ENCODE results near the gene LCAT.
"Not testable (repeated sequence)": the region's sequence is repeated elsewhere in the genome, so short reads cannot be mapped to it uniquely, and the experiment has no call there.

Gene LCAT

DNA sequence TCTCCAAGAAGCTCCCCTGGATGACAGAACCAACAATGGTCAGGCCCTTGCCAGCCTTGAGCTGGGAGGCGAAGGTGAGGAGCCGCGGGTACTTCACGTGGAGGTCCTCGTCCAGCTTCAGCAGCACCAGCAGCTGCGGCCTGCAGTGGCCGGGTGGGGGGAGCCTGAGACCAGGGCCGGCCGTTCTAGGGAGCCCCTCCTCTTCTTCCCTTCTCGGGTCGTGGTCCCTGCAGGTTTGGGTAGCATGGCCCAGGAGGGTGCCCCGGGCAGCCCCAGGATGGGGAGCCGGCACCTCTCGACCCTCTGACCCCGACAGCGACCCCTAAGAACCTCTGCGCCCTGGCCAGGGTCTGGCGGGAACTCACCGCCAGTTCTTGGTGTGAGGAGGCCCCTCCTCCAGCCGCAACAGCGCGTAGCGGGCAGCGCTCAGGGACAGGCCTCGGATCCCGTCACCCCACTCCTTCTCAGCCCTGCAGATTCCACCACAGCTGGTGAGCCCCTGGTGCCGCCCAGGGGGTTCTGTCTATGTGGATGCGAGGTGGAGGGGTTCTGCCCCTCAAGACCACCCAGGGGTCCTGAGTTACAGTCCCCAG, 3.1 kb upstream of the LCAT start:
- DNase-seq, result no peak

DNA sequence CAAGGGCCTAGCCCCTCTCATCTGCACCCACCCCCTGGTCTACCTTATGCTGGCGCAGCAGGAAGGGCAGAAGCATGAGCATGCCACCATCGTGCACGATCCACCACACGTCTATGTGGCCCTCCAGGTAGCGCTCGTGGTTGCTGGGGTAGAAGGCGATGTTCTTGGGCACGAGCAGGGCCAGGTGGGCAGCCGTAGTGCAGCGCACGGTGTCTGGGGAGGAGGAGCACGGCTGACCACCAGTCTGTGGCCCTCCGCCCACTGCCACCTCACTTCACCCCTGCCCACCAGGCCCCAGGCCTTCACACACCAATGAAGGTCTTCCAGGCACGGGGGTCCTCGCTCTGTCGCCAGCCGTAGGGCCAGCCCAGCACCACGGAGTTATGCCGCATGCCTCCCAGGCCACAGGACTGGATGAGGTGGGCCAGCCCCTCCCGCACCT, 2.2 kb upstream of the LCAT start:
- DNase-seq, result no peak

DNA sequence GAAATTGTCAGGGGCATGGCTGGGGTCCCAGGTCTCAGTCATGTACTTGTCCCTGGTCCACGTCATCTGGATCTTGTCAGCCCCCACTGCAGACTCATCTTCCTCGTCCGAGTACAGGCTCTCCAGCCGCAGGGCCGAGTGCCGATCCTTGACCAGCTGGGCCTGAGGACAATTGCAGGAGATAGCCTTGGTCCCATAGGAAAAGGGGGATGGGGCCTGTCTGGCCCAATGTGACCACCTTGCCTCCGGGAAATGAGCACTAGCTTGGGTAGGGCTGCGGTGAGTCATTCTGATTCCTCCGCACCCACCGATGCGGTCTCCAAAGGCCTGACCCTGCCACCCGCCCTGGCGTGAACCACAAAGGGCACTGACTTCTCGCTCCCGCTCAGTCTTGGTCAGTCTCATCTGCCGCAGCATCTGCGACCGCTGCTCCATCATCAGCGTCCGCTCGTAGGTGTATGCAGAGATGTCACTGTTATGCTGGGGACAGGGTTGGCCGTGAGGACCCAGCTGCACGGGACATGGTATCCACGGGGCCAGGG, 1.5 kb upstream of the LCAT start:
- no peak for DNase-seq

DNA sequence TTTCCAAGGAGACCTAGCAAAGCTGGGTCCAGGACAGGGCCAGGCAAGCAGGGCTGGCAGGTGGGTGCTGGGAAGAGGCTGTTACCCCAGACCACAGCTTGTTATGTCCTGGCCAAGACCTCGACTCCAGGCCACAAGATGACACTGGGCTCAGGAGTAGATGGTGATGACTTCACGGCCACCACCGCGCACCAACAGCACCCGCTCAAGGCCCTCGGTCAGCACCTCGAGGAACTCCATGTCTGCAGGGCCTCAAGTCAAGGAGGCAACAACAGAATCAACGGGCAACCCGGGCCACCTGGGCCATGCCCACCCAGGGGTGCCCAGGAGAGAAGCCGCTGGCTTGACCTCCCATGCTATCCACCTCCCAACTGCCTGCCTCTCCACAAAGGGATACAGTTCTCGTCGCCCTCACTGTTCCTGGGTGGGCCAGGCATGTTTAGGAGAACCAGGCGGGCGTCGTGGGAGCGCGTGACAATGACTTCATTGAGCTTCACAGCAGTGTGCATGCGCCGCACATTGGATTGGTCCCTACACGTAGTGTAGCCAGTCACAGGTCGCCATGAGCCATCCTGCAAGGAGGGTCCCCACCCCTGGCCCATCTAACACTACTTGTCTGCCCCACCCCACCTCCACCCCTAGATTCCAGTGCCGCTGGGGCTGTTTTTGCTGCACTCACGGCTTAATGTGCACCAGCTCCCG, 921 bp upstream of the LCAT start:
- no peak for DNase-seq

DNA sequence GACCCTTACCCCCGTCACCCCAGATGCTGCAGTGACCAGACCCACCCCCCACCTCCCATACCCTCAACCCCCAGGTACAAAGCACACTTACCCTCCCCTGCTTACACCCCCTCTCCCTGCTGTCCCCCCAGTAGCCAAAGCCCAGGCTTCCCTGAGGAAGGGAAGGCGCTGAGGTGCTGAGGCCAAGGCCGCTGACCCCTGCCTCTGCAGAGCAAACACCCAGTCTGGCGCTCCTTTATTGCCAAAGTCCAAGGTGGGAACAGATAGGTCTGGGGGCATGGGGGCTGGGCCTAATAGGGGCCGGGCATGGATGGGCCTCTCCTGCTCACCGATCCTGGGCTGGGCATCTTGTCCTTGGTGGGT, 683 bp downstream of the LCAT start:
- DNase-seq, result no peak

DNA sequence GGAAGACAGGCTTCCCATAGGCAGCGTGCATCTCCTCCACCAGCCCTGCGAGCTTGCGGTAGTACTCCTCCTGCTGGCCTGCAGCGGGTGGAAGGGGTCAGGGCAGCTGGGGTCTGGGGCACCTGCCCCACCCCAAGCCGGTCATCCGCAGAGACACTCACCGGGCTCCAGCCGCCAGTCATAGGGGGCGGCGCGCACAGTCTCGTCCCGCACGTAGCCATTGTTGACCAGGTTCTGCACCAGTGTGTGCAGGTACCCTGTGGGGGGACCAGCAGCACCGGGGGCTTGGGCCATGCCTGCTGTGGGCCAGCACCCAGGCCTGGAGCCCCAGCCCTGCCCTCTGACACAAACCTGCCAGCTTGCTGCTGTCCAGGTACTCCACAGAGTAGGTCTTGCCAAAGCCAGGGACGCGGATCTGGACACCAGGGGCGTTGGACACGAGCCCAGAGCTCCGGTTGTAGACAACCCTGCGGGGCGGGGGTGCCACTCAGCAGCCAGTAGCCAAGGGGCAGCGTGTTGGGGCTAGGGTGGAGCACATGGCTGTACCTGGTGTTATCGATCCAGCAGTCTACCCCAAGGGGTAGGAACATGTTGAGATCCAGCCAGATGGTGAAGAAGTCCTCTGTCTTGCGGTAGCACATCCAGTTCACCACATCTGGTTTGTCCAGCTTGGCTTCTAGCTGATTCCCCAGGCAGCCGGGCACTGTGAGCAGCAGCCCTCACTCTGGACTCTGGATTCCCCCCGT, 1.2 kb downstream of the LCAT start:
- no peak for DNase-seq

DNA sequence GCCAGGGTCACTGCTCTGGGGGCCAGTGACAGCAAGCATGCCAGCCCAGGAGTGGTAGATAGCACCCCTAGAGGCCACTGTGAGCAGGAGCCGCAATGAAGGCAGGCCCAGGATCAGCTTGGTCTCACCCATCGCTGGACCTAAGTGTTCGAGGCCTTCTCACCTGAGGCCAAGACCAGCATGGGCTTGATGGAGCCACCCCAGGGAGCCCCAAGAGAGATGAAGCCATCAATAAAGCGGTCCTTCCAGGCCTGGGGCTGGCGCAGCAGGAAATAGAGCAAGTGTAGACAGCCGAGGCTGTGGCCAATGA, 1.8 kb downstream of the LCAT start:
- peak; percentile 38 to 52 (median 48) for DNase-seq

DNA sequence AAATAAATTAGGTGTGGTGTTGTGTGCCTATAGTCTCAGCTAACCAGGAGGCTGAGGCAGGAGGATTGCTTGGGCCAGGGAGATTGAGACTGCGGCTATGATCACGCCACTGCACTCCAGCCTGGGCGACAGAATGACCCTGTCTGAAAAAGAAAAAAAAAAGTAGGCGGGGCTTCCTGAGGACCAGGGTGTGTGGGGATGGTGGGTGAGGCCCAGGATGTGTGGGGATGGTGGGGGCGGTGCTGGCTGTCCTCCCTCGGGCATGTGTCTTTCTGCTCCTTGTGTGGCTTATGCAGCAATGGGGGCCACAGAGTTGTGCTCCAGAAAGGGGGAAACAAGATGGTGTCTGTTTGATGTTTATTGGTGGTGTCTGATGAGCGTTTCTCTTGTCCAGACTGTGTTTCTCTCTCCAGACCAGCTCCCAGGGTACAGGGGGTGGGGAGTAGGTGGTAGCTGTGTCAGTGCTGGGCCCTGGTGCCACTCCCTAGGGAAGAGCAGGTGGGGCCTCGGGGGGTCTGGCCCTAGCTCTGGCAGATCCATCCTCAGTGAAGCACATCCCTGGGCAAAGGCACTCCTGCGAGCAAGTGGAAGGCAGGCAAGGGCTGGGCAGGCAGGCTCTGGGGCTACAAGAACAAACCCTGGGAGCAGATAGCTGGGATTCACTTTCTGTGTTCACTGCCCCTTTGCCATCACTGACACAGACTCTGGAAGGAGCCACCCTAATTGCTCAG, 2.3 kb downstream of the LCAT start:
- DNase-seq, result no peak

DNA sequence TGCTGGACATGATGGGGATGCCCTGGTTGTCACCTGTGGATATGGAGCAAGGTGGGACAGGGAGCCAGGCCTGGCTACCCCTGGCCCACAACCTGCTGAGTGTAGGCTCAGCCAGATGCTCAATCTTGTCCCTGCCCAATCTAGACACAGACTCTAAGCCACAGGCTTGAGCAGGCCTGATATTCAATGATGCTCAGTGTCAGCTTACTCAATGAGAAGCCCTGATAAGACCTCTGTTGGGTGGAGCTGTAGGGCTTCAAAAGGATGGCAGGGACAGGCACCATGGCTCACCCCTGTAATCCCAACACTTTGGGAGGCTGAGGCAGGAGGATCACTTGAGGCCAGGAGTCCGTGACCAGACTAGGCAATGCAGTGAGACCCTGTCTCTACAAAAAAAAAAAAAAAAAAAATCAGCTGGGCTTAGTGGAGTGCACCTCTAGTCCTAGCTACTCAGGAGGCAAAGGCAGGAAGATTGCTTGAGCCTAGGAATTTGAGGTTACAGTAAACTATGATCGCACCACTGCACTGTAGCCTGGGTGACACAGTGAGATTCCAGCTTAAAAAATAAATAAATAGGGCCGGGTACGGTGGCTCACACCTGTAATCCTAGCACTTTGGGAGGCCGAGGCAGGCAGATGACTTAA, 3.4 kb downstream of the LCAT start:
- DNase-seq, result no peak

DNA sequence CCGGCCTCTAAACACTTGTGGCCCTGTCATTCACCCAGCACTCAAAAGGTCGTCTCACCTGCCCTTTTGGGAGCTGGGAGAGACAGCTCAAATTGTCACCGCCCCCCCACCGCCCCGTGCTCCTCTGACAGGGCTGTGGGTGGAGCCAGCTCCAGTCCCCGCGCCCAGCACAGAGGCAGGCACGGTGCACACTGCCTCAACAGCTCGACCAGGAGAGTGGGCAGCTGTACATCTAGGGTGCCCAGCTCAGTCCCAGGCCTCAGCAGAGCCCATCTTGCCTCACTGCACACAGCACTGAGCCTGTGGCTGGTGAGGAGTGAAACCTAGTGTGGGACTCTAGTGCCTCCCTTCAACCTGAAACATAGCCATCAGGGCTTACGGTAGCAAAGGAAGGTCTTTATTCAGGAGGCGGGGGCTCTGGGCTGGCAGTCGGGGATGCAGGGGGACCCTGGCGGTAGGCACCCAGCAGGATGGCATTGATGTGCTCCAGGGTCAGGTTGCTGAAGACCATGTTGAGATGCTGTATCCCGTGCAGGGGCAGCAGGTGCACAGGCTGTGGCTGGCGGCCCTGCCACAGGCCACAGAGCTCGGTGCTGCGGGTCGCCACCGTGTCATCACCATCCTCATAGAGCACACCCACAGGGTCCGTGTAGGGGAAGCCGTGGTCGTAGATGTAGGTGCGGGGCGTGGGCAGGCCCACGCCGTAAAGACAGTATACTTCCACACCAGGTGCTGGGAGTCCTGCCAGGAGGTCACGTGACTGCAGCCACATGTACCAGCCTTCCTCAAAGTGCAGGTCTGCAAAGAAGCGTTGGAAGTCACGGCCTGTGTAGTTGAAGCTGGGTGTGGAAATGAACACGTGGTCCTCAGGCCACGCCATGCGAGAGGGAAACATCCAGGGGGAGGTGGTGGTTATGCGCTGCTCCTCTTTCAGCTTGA, 4.1 kb downstream of the LCAT start:
- DNase-seq, result no peak

DNA sequence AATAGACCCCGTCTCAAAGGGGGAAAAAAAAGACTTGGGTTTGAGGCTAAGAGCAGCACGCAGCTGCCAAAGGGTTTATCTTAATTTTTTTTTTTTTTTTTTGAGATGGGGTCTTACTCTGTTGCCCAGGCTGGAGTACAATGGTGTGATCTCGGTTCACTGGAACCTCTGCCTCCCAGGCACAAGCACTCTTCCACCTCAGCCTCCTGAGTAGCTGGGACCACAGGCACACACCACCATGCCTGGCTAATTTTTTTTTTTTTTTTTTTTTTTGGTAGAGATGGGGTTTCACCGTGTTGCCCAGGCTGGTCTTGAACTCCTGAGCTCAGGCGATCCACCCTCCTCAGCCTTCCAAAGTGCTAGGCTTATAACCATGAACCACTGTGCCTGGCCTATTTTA, 6.2 kb downstream of the LCAT start:
- not testable (repeated sequence) for DNase-seq

DNA sequence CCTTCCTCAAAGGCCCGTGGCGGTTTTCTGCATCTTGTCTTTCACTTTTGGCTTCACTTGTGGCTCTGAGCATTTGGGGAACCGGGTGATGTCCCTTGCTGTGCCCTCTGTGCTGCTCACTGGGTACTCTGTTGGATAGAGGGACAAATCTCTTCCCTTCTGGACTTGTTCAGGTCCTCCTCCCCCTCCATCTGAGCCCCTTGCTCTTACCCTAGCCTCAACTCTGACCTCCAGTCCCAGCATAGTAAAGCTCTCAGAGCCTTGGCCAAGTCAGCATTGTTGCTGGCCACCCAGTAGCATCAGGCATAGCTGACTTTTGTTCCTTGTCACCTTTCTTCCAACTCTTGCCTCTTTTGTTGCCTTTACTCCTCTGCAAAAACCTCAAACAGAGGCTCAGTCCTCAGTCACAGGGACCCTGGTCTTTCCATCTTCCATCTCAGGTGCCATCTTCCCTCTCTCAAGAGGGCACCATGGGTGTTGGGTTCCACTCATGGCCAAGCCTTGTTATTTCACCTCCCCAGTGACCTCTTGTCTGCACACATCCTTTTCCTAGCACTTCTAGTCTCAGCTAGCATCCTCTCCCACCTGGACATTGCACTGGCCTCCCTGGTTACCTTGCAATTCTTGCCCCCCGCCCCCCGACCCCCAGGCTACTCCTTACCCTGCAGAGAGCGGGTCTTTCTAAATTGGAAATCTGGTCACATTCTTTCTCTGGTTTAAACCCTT, 6.9 kb downstream of the LCAT start:
- peak; percentile 92 to 95 (median 95) for DNase-seq

DNA sequence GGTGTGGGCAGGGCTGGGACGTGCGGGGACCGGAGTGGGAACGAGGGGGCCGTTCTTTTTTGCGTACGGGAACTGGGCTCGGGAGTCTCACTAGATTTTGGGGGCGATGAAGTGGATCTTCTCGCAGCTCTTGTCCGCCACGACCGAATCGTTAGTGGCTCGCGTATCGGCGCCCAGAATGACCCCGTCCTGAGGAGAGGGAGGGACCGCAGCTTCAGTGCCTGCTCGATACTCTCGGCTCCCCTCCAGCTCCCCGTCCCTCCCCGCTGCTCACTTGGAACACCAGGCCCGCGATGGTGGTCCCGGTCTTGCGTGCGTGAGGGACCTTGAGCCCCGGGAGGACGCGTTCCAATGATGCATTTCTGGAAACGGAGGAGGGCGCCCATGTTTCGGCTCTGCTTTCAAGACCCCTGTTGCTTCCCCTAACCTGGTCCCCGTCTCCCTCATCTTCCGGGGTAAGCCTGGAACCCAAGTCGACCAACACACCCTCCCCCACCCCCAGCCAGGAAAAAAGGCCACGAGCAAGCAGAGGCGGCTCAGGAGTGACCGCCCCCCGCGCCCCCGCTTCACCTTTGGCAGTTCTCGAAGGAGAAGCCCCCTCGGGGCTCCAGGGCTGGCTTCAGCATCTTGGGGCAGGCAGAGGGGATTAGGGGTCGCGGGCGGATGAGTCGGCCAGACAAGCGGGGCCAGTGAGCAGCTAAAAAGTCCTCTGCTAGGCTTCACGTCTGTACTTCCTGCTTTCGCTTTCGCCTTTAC, 7.6 kb downstream of the LCAT start, which contains the start of gene PSMB10:
TSS of gene PSMB10 (minus strand) at position 727 of the 756 bp plus-strand sequence. CDS start at position 626, 101 bp downstream.
- no peak for DNase-seq

DNA sequence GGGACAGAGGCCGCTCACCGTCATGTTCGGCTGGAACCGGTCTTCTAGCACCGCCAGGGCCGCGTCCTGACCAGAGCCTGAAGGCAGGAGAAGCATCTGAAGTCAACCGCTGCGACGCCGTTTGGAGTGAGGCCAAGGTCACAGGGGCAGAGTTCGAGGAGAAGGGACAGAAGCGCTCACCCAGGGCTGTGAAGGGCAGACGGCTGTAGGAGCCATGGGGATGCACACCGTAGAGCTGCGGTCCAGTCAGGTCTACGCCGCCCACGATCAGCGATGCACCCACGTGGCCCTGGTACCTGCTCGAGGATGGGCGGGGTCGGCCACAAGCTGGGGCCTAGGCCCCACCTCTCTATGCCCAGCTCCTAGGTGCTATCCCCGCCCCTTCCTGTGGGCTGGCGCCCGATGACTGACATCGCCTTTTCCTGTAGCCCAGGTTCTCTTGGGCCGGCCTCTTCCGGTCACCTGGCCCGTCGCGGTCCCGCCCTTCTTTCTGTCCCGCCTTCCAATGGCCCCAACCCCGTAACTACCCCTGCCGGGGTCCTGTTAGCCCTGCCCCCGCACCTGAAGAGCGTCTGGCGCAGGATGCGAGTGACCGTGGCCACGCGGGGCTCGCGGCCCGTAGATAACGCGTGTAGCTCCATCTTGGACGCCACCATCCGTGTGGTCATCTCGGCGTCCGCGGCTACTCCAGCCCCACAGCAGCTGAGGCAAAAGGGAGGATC, 8.4 kb downstream of the LCAT start:
- DNase-seq, result peak; percentile 87 to 92 (median 87)

DNA sequence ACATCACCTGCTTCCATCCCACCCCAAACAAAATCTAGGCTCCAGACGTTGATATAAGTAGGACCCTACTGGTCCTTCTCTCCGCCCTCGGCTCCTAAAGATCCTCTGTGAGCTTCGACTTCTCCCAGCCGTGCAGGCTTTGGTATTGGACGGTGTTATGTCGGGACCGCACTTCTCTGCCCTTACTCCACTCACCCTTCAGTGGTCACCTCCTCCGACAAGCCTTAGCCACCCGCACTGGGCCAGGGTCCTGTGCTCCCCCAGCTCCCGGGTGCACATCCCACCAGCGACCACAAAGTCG, 8.9 kb downstream of the LCAT start:
- DNase-seq, result no peak

DNA sequence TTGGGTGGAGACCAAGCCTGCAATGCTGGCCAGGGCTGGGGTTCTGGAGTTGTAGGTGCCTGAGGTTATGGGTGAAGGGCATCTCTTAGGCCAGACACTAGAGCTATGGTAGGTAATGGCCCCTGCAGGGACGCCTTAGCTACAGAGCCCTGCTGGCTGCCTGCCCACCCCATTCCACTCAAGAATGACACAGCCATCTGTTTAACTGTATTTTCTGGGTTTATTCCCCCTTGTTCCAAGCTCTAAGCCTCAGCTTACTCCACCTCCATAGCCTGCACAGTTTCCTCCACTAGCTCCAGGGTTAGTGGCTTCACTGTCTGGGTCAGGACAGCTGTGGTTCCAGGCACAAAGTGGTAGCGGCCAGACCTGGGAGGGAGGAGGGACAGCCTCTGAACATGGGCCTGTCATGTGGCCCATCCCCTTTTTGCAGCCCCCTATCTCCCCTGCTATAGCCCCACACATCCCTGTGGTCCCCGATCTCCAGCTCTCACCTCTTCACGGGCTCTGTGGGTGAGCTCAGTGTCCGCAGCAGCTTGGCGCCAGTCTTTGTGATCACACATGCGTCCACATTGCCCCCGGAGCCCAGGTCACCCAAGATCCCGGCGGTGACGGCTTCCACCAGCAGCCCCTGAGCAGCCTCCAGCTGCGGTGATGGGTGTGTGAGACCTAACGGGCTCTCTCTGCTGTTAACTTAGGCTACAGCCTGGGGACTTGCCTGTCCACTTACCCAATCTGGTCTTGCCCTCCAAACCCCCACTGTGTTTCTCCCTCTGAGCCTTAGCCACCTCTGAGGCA, 9.4 kb downstream of the LCAT start:
- no peak for DNase-seq

DNA sequence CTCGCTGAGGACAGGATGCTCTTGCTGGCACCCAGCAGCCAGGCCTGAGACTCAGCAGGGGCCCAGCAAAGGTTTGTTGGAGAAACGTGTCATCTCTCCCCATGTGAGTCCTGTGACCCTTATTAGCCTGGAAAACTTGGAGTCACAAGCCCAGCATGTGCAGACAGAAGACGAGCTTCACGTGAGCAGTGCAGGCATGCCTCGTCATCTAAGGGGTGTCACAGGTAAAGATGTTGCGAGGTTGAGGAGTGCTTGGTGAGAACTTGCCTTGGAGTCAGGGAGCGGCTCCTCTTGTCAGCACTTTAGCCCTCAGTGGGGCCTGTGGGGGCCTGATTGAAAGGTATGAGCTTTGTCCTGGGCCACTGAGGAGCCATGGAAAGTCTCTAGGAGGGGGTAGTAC, 10.1 kb downstream of the LCAT start:
- DNase-seq, result no peak

DNA sequence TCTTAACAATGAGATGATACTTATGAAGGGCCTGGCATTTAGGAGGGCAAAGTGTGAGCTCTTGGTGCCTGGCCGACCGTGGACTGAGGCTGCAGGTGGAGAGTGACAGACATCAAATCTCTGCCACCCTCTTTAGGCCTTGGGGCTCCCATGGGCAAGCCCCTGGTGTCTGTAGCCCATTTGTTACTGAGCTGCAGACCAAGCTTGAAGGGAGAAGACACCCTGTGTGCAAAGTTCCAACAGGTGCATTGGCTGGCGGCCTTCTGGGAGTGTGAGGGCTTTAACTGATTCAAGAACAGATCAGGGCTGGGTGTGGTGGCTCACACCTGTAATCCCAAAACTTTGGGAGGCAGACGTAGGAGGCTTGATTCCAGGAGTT, 11.5 kb downstream of the LCAT start:
- DNase-seq, result no peak

All from suppressor macrophage treated with lipopolysaccharide for 1 hour (primary cell).